22Rv1 (cell line): ENCODE data around the gene ZNF311.

Source experiments
- CTCF ChIP-seq: fragments of 450-650 bp; IDR thresholded peaks from 2 replicates; pipeline ENCODE4 v1.5.1; 2017; ENCODE audit warnings: mild to moderate bottlenecking
- ZFX ChIP-seq: fragments of 450-650 bp; IDR thresholded peaks from 2 replicates; pipeline ENCODE4 v1.6.1; 2017; ENCODE audit warnings: antibody characterized with exemption, borderline replicate concordance

- TF ChIP-seq CTCF (no peak), ZFX (no peak)
Observed at GRCh38 chr6:29014729-29015608, 9.9 kb upstream of the ZNF311 start.
